Activated CD4-positive, alpha-beta T cell treated with anti-CD3 and anti-CD28 coated beads, Interleukin-2, amount 50 U/mL, for 4 hours (primary cell): ENCODE results near the gene NUP50.

ENCODE experiments used
- DNase-seq, 2 experiments: peaks; one replicate each; pipeline ENCODE4 v3.0.0-alpha.2; 2020

NUP50 gene

DNA sequence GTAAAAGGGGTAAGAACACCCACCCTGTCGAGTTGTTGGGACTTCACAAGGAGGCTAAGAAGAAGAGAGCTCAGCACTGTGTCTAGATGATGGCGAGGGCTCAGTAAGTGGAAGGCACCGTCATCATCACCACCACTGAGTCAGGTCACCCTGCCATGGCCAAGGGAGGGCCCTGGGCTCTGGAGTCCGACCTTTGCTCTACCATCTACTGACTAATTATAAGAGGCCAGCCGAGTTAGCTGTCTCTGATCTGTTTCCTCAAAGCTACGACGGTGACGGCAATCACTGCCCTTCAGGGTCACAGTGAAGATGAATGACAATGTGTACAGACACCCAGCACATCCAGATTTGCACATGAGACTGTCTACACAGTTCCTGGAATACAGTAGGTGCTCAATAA lies 47.7 kb downstream of the NUP50 start:
- DNase-seq = no peak

DNA sequence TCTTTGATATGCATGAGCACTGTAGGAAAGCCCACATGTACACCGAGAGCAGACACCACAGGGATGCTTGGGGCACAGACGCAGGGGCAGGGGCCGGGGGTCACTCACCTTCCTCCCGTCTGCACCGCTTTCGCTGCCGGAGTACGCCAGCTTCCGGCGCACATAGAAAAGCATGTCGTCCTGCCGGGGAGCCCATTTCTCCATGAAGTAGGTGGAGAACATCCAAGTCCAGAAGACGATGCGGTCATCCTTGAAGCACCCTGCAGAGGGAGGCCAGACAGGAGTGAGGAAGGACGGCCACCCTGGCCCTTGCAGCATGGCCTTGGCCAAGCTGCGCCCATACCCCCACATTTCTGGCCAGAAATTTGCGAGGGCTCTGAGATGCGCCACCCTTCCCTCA lies 48.1 kb downstream of the NUP50 start:
- DNase-seq = no peak

DNA sequence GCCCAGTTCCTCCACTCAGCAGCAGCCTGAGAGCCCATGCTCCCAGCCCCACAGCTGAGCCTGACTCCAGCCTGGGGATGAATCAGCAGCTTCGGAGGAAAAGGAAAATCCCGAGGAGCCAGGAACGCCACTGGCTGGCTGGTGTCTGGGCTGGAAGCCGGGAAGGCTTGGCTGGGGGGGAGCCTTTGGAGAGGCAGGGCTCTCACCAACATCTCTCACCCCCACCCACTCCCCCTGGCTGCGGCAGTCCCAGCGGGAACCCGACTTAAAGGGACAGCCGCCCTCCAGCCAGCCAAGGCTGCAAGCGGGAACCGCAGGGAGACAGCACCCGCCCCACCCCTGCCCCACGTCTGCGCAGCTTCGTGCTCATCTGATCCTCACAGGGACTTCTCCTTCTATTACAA lies 48.6 kb downstream of the NUP50 start:
- DNase-seq = no peak

DNA sequence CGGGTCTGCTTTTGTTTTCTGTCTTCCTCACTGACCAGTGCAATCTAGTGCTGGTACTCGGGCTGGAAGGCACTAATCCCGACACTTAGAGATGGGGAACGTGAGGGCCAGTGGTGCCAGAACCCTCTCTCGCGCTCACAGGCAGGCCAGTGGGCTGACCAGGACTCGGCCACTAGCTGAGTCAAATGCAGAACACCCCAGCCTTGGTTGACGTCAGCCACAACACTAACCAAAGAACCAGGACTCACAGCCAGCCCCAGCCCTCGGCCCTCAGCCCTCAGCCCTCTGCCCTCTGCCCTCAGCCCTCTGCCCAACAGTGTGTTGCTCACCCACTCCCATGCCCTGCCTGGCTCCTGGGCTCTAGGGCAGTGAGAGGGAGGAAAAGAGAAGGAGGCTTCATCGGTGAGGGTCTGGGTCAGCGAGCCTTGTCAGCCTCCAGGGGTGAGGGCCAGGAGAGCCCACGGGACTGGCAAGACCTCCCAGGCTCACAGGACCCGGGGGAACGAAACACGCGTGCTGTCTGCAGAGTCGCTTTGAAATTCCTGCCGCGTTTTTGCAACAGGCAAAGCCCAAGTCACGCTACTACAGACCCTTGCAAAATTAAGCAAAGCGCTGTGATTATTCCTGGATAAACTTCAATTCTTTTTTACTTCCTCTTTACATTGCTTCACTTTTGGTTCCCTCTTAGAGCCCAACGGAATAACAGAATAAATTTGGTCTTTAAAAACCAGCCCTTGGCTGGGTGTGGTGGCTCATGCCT lies 49.4 kb downstream of the NUP50 start:
- DNase-seq = no peak

DNA sequence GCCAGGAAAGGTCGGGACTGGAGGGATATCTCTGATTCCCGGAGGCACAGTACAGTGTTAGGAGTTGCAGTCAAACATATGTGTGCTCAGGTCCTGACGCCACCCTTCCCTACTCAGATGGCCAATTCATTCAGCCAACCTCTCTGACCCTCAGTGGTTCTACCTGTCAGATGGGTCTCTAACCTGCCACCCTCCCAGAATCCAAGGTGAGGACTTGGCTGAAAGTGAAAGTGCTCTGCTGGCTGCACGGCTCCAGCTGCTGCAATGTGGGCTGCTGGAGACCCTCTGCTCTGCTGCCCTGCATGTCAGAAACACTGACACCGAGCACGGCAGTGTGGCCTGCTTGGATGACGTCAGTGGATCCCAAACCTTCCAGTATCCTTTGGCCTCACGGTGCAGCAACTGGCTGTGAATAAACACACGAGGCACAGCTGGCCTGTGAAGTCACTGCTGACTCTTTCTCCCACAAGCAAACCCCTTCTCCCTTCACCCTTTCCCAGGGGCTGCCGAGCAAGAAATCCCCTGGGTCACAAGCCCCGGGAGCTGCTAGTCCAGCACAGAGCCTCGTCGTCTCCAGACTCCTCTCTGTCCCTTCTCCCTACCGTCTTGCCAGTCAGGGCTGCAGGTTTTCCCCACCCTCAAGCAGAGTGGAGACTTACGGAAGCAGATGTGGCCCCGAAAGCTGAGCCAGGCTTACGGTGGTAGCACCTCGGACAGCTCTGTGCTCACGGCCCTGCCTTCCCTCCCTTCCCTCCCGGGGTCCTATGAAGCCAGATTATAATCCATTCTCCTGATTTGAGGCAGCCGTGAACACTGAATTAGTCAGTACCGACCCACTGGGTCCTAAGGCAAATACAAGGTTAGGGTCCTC lies 52.6 kb downstream of the NUP50 start:
- no peak for DNase-seq

DNA sequence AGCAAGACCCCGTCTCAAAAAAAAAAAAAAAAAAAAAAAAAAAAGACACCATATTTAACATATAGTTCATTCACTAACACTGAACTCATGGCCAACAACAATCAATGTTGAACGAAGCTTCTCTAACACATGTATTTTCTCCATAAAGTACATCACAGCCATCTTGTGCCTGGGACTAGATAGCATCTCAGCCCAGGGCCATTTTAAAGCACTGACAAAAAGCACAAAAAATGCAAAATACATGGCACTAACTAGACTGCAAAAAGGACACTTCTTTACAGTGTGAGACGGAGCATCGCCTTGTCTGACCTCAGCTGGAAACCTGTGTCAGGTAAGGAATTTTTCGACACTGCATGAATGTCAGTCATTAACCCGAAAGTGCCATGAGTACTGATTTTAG lies 53.6 kb downstream of the NUP50 start:
- DNase-seq = no peak

DNA sequence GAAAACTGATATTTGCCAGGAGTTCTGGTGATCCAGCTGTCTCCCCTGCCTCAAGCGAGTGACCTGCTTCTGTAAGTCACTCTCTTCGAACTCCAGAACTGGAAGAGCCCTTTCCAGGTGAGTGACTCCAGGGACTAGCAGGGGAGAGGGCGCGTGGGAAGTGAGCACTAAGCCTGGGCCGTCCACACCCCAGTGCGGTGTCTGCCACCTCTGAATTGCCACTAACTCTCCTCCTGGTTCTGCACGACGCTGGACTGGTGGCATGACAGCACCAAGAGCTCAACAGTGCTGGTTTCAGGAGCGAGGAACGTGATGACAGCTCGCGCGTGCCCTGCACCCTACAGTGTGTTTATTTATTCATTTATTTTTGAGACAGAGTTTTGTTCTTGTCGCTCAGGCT lies 54.1 kb downstream of the NUP50 start:
- DNase-seq = no peak

DNA sequence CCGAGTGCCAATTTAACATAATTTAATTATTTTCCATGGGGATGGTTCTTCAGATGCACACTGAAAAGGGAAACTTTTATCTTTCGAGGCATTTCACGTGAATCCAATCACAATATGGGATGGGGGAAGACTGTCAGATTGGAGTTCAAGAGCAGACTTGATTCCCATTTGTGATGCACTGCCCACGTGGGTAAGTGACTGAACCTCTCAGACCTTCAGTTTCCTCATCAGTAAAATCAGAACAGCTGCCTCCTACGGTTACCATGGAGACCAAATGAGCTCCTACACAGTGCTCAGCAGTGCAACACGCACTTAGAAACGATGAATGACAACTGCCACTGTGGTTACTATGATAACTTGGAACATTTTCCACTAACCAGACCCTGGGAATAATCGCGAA lies 55.3 kb downstream of the NUP50 start:
- DNase-seq = no peak

DNA sequence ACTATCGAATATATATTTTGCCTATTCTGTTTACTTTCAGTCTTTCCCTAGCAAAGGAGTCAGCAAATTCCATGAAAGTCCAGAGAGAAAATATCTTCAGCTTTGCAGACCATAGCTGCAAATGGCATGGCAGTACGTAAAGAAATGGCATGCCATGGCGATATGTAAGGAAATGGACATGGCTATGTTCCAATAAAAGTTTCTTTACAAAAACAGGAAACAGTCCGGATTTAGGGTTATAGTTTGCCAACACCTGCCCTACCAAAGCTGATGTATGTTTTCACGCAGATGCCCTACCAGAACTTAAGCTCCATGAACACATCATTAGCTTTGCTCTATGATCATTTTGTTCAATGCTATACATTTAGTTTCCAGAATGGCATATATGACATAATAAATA lies 57.5 kb downstream of the NUP50 start:
- no peak for DNase-seq

DNA sequence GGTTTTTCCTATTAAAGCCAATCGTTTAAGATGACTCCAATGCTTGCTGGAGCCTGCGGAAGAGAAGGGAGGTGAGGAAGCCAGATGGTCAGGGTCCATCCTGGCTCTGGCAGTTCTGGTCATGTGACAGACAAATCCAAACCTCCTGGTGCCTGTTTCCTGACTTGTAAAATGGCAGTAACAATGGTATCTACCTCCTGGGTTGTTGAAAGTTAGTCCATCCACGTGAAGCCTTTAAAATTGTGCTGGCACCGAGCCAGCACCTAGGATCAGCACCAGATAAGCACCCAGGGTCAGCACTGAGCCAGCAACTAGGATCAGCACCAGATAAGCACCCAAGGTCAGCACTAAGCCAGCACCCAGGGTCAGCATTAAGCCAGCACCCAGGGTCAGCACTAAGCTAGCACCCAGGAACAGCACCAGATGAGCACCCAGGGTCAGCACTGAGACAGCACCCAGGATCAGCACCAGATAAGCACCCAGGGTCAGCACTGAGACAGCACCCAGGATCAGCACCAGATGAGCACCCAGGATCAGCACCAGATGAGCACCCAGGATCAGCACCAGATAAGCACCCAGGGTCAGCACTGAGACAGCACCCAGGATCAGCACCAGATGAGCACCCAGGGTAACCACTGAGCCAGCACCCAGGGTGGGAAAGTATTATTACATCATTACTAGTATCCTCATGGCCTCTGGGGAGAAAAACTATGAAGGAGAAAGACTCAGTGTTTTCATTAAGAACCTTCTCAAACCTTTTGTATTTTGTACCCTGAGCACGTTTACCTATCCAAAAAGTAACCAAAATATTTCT lies 59.8 kb downstream of the NUP50 start:
- DNase-seq = no peak

DNA sequence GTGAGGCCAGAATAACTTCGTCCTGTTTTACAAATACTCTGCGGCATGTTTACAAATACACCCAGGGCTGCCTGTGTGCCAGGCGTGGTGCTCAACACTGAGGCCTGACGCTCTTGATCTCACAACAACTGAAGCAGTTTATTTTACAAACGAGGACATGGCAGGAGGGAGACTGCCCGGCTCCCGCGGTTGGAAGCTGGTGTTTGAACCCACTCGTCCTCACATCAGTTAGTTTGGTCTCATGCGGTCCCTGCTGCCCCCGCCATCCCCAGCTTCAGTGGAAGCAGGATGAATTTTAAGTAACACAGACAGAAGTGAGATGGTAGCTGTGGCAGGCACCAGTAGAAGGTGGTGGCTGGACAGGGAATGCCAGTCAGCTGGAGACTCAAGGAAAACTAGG lies 60.6 kb downstream of the NUP50 start:
- no peak for DNase-seq

DNA sequence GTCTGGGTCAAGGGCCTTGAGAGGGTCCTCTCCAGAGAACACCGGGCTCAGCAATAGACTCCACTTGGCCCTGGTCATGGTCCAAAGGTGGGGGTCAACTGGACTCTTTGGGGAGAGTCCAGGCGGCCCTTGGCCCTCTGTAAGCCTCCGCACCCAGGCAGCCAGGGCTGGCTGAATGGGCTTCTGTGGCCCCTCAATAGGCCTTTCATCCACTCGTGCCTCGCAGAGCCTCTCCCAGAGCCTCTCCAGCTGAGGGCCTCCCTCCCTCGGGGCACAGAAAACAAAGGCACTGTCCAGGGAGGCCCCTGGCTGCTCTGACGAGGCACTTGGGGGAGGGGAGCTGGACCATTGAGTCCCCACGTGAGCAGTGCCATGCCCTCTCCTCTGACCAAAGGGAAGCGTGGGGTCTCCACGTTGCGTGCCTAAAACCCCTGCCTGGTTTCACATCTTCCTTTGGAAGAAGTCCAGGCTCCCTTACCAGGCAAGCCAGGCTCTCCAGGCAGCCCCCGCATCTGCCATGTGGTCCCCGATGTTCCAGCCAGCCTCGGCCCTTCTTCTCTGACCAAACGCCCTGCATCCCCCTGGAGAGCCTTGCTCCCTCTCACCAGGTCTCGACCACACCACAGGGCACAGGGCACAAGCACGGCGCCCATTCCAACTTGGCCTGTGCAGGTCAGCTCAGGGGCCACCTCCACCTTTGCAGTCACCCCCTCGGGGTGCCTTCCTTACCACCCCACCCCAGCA lies 61.4 kb downstream of the NUP50 start:
- no peak for DNase-seq

DNA sequence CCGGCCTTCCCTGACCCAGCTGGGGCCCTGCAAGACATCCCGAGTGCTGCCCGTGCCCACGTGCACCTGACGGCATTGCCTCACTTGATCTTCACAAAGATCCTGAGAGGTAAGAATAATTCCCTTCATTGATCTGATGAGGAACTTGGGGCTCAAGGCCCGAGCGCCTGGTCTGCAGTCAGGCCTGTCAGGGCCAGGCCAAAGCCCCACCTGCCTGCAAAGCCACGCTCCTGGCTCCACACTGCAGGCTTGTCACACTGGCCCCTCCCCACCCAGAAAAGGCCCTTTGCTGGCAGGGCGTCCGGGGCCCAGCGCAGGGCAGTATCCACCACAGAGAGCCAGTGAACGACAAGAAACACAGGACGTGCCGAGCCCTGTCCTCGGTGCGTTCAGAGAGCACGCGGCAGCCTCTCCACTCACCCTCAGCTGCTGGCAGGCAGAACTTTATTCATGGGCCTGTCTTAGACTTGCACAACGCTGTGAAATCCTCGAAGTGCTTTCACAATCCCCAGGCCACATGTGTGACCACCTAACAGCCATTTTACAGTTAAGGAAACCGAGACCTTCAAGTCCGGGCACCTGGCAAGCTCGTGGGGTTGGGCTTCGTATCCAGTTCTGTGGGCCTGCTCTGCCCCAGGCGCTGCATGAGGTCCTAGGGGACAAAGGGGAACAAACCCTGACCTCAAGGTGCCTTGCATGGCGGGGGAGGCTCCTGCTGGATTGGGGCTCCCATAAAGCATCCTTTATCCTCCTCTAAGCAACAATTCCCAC lies 62.2 kb downstream of the NUP50 start:
- DNase-seq = no peak

DNA sequence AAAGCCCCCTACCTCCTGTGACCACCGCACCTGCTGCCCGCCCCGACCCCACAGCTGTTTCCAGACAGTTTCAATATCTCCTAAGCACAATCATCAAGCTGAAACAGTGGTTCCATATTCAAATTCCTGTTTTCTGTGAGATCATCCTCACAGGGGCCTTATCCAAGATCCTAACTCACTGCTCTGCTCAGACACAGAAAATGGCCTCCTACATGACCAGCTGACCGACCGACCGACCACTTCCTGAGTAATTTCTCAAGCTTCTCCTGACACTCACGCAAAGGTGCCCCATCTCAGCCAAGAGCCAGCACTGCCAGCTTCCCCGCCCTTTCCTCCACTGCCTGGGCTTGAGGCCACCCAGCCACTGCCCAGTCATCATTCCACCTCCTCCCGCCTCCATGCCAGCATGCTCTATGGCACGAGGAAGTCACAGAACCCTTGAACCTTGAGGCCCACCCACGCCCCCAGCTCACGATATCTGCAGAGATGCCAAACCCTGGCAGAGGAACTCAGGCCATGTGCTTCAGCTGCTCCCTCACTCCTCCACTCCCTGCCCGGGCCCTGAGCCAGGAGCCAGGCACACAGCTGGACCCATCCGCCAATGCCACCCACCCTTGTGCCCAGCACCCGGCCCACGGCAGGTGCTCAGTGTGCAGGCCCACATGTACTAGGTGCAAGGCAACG lies 62.9 kb downstream of the NUP50 start:
- no peak for DNase-seq

DNA sequence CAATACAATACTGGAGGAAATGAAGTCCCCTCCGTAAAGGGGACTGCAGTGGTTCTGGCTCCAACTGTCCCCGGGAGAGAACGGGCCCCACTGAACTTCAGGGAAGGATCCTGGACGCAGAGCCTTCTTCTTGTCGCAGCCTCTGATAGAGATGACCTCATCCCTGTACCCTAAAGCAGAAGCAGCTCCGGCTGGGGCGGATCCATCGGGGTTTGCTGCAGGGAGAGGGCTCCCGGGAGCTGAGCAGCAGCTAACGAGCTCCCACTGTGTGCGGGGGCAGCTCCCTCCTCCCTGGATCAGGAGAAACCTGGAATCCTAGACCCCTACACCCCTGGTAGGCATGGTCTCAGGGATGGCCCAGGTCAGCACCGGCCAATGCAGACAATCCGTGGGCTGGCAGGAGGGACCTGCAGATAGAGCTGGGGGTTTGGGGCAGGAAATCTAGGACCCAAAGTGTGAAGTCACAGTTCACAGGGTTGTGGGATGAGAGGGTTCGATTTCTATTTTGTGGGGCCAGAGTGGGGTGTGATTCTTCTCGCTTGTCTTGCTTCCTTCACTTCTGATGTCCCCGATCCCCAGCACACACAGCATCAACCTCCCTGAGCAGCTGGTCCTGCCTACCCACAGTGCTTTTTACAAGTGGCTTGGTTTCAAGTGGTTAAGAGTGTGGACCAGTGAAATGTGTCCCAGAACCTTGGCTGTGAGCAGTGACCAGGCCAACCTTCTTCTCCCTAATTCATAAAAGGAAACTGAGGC lies 64.1 kb downstream of the NUP50 start:
- no peak for DNase-seq

DNA sequence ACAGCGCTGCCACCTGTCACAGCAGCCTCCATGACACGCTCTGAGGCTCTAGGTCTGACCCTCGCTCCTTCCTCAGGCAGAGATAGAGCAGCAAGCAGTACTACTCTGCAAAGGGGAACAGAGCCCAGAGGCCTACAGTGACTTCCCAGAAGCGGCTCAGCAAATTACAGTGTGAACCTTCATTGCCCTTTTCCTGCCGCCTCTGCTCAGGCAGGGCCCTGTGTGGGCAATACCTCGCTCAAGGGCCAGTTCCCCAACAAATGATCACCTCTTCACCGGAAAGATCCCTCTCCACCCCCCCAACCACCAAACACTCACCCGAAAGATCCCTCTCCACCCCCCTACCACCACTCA lies 64.7 kb downstream of the NUP50 start:
- no peak for DNase-seq

DNA sequence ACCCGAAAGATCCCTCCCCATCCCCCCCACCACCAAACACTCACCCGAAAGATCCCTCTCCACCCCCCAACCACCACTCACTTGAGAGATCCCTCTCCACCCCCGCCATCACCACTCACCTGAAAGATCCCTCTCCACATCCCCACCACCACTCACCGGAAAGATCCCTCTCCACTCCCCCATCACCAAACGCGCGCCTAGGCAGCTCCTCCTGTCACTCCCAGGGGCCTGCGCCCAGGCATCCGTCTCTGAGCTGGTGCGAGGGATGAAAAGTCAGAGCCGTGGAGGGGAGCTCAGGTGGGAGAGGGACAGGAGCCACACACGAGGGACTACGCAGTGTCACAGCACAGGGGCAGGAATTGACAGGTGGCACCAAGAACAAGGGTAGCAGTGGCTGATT lies 65.5 kb downstream of the NUP50 start:
- no peak for DNase-seq

DNA sequence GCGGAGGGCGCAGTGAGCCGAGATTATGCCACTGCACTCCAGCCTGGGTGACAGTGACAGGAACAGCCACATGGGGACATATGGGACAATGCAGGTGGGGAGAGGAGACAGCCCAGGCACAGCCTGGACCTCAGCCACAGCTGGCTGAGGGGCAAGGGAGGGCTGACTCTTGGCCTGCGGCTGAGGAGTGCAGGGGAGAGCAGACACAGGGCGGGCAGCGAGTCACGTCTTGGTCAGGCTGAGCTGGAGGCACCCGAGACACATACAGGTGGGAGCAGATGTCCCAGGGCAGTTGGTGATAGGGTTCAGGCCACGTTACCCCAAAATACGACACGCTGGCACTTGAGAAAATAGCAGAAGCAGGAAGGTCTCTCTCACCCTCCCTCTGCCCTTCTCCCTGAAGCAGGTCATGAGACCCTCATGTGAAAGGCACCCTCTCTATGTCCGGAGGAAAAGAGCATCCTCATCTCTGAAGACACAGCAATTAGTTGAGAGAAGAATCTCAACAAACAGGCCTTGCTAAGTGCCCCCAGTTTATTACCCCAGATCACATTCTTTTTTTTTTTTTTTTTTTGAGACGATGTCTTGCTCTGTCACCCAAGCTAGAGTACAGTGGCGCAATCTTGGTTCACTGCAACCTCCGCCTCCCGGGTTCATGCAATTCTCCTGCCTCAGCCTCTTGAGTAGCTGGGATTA lies 66.4 kb downstream of the NUP50 start:
- DNase-seq = no peak

DNA sequence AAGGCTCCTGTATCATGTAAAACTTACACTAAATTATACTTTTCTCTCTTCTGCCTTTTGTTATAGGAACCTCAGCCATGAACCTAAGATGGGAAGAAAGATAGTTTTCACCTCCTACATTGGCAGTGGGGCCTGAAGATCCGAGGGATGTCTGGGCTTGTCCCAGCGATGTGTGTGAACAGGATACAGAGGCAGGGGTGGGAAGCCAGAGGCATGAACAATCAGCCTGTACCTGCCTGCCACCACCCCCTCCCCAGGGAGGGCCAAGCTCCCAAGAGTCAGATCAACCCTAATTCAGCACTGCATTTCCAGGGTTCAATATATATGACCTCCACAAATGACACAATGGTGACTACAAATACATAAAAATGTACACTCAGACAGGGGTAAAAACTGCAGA lies 67.6 kb downstream of the NUP50 start:
- no peak for DNase-seq

DNA sequence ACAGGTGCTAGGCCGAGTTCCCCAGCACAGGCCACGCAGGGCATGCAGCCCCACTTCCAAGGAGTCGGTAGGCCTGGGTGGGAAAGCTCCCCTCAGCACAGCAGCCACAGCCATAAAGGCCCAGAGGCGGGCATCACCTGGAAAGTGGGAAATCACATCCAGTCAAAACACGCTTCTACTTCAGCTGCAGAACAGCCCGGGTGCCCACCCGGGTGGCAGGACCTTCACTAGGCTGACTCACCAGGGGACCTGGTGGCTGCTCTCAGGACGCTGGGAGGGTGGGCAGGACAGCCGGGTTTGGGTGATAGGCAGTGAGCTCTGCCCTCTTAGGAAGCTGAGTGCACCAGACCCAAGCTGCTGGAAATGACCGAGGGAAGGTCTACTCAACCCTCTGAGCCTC lies 69.7 kb downstream of the NUP50 start:
- no peak for DNase-seq
